IMR-90 (cell line): ENCODE results near the gene LILRA6. TPM values are rescaled to one million over a fixed set of nuclear protein-coding genes. Genes with fewer than 3 reads are reported as not detected.

Experiments
- ATAC-seq: fragments of 200-7000 bp; cut with Tn5 transposase; 2 replicates; pipeline ENCODE4 v1.9.1; 2020; ENCODE audit warnings: low read depth, mild to moderate bottlenecking, moderate library complexity
- BruUV-seq: library from RNA; stranded (reverse); fragments of 400-500 nt; replicated peaks from 2 replicates; lab custom pipeline; 2021; lab: Mats Ljungman, UMichigan
- CTCF ChIA-PET: fragments of 300-600 bp; formaldehyde crosslinking; extraction: SDS; loops from one replicate; lab custom pipeline; 2021; ENCODE audit warnings: antibody characterized with exemption; lab: Yijun Ruan, JAX
- POLR2A ChIA-PET: fragments of 300-600 bp; sonication (Branson Sonifier 250); formaldehyde crosslinking; loops from one replicate; lab custom pipeline; 2022; ENCODE audit warnings: antibody characterized with exemption; ENCODE audit not compliant: unreplicated experiment; lab: Charles Lee
- DNase-seq: peaks from one replicate; pipeline ENCODE4 v3.0.0; 2013
- H2AFZ ChIP-seq: replicated peaks from 2 replicates; pipeline ENCODE3; 2013; ENCODE audit warnings: low read length, mild to moderate bottlenecking; ENCODE audit not compliant: poor library complexity
- H2AK5ac ChIP-seq: 2 replicates; pipeline ENCODE4 v1.6.1; 2013; ENCODE audit warnings: low read depth, low read length, inconsistent platforms
- H2AK9ac ChIP-seq: replicated peaks from 2 replicates; pipeline ENCODE3; 2013; ENCODE audit warnings: mild to moderate bottlenecking, low read depth, low read length, moderate library complexity; ENCODE audit not compliant: poor library complexity
- H2BK120ac ChIP-seq: 2 replicates; pipeline ENCODE4 v1.6.1; 2013; ENCODE audit warnings: low read depth, low read length, inconsistent platforms
- H2BK15ac ChIP-seq: 3 replicates; pipeline ENCODE4 v1.6.1; 2013; ENCODE audit warnings: low read depth, low read length, inconsistent platforms
- H2BK20ac ChIP-seq: 2 replicates; pipeline ENCODE4 v1.6.1; 2013; ENCODE audit warnings: low read depth, mild to moderate bottlenecking, inconsistent platforms, low read length, moderate library complexity
- H2BK5ac ChIP-seq: 2 replicates; pipeline ENCODE4 v1.6.1; 2013; ENCODE audit warnings: mild to moderate bottlenecking, low read depth, low read length, inconsistent platforms; ENCODE audit not compliant: poor library complexity, severe bottlenecking
- H3K14ac ChIP-seq: replicated peaks from 2 replicates; pipeline ENCODE4 v1.6.1; 2013; ENCODE audit warnings: low read depth, low read length, inconsistent platforms
- H3K18ac ChIP-seq: 2 replicates; pipeline ENCODE4 v1.6.1; 2013; ENCODE audit warnings: low read depth, low read length, control low read depth
- H3K23ac ChIP-seq: 2 replicates; pipeline ENCODE4 v1.6.1; 2013; ENCODE audit warnings: low read depth, low read length, inconsistent platforms
- H3K27ac ChIP-seq: 2 replicates; pipeline ENCODE4 v1.5.1; 2013; ENCODE audit warnings: mild to moderate bottlenecking, control low read depth, low read length; ENCODE audit not compliant: insufficient read depth
- H3K27me3 ChIP-seq: 2 replicates; pipeline ENCODE4 v1.6.1; 2013; ENCODE audit warnings: low read length; ENCODE audit not compliant: control insufficient read depth, insufficient read depth
- H3K36me3 ChIP-seq: 2 replicates; pipeline ENCODE4 v1.6.1; 2013; ENCODE audit warnings: low read length, mixed read lengths; ENCODE audit not compliant: control insufficient read depth, insufficient read depth
- H3K4ac ChIP-seq: 2 replicates; pipeline ENCODE4 v1.6.1; 2013; ENCODE audit warnings: low read depth, low read length, inconsistent platforms
- H3K4me1 ChIP-seq: 2 replicates; pipeline ENCODE4 v1.6.1; 2013; ENCODE audit warnings: low read length, mixed read lengths; ENCODE audit not compliant: control insufficient read depth, insufficient read depth
- H3K4me2 ChIP-seq: 2 replicates; pipeline ENCODE4 v1.6.1; 2013; ENCODE audit warnings: low read depth, mild to moderate bottlenecking, control low read depth, low read length, moderate library complexity
- H3K4me3 ChIP-seq: 2 replicates; pipeline ENCODE4 v1.5.1; 2013; ENCODE audit warnings: low read depth, mild to moderate bottlenecking, control low read depth, low read length, moderate library complexity; ENCODE audit not compliant: insufficient read depth
- H3K56ac ChIP-seq: 2 replicates; pipeline ENCODE4 v1.6.1; 2013; ENCODE audit warnings: low read length, inconsistent platforms; ENCODE audit not compliant: insufficient read depth; ENCODE audit errors: extremely low read depth
- H3K79me1 ChIP-seq, 2 experiments: 2 replicates each; pipeline ENCODE4 v1.6.1; 2013; ENCODE audit warnings: low read length in 2 of 2, inconsistent platforms in 1 of 2, low read depth in 1 of 2
- H3K9ac ChIP-seq: 2 replicates; pipeline ENCODE4 v1.6.1; 2013; ENCODE audit warnings: low read depth, low read length, control low read depth
- H3K9me1 ChIP-seq: 2 replicates; pipeline ENCODE4 v1.6.1; 2013; ENCODE audit warnings: low read length, inconsistent platforms; ENCODE audit not compliant: insufficient read depth
- H3K9me3 ChIP-seq: 2 replicates; pipeline ENCODE4 v1.6.1; 2013; ENCODE audit warnings: low read length; ENCODE audit not compliant: control insufficient read depth, insufficient read depth
- H4K20me1 ChIP-seq: 2 replicates; pipeline ENCODE4 v1.6.1; 2013; ENCODE audit warnings: low read length, inconsistent platforms; ENCODE audit not compliant: insufficient read depth
- H4K5ac ChIP-seq: 2 replicates; pipeline ENCODE4 v1.6.1; 2013; ENCODE audit warnings: mild to moderate bottlenecking, low read depth, low read length, control low read depth
- H4K8ac ChIP-seq, 2 experiments: 2 replicates each; pipeline ENCODE4 v1.6.1; 2013; ENCODE audit warnings: low read depth in 2 of 2, low read length in 2 of 2, control low read depth in 1 of 2, inconsistent platforms in 1 of 2
- H4K91ac ChIP-seq: 2 replicates; pipeline ENCODE4 v1.6.1; 2013; ENCODE audit warnings: low read depth, low read length, inconsistent platforms; ENCODE audit not compliant: insufficient read depth
- CHD1 ChIP-seq: IDR thresholded peaks from 2 replicates; pipeline ENCODE4 v1.6.1; 2012; ENCODE audit warnings: low read depth, low read length, improper control_type of control experiment
- ELK1 ChIP-seq: fragments of 150-350 bp; IDR thresholded peaks from 2 replicates; pipeline ENCODE4 v1.6.1; 2016; ENCODE audit warnings: low read depth, mild to moderate bottlenecking, low read length, moderate library complexity, borderline replicate concordance
- FOS ChIP-seq: fragments of 150-350 bp; IDR thresholded peaks from 2 replicates; pipeline ENCODE4 v1.6.1; 2016; ENCODE audit warnings: low read depth, low read length
- MAFK ChIP-seq: IDR thresholded peaks from 2 replicates; pipeline ENCODE4 v1.6.1; 2012; ENCODE audit warnings: low read depth, low read length, improper control_type of control experiment
- MAZ ChIP-seq: IDR thresholded peaks from 2 replicates; pipeline ENCODE4 v1.6.1; 2012; ENCODE audit warnings: low read depth, mild to moderate bottlenecking, low read length, improper control_type of control experiment, moderate library complexity, borderline replicate concordance
- MXI1 ChIP-seq: IDR thresholded peaks from 2 replicates; pipeline ENCODE4 v1.6.1; 2012; ENCODE audit warnings: low read depth, mild to moderate bottlenecking, low read length, moderate library complexity, borderline replicate concordance
- NFE2L2 ChIP-seq: fragments of 150-350 bp; IDR thresholded peaks from 2 replicates; pipeline ENCODE4 v1.6.1; 2016; ENCODE audit warnings: low read depth, mild to moderate bottlenecking, low read length
- RAD21 ChIP-seq: IDR thresholded peaks from 2 replicates; pipeline ENCODE4 v1.6.1; 2012; ENCODE audit warnings: low read length, improper control_type of control experiment
- RCOR1 ChIP-seq: IDR thresholded peaks from 2 replicates; pipeline ENCODE4 v1.6.1; 2012; ENCODE audit warnings: mild to moderate bottlenecking, low read length, improper control_type of control experiment; ENCODE audit not compliant: insufficient replicate concordance
- RFX5 ChIP-seq: IDR thresholded peaks from 2 replicates; pipeline ENCODE4 v1.8.0; 2012; ENCODE audit warnings: low read depth, mild to moderate bottlenecking, low read length, moderate library complexity
- SMC3 ChIP-seq: fragments of 150-350 bp; IDR thresholded peaks from 2 replicates; pipeline ENCODE4 v1.6.1; 2016; ENCODE audit warnings: low read depth, mild to moderate bottlenecking, antibody characterized with exemption, low read length, moderate library complexity
- WGBS, 2 experiments: methylation state at CpG; one replicate each; pipeline versions ENCODE4 v1.1.5 to v1.1.7; 2013; ENCODE audit warnings: missing lambda C conversion rate in 2 of 2; ENCODE audit not compliant: insufficient read length in 1 of 2; ENCODE audit errors: extremely low coverage in 2 of 2; 5-methylcytosine and 5-hydroxymethylcytosine counted together
- dilution Hi-C: fragments of 300-500 bp; cut with HindIII; formaldehyde crosslinking; loops from one replicate; pipeline ENCODE4 v1.14.3; 2018; ENCODE audit warnings: low sequenced_read_pairs; ENCODE audit not compliant: unreplicated experiment
- in situ Hi-C: fragments of 300-500 bp; cut with MboI; formaldehyde crosslinking; loops from 3 replicates; pipeline ENCODE4 v1.14.3; 2019; ENCODE audit warnings: low sequenced_read_pairs, inconsistent platforms, mixed read lengths
- intact Hi-C: fragments of 100-400 bp; cut with micrococcal nuclease; formaldehyde crosslinking; loops from 2 replicates; pipeline ENCODE4 v1.10.0; 2022
- polyA plus RNA-seq, 3 experiments: library from polyadenylated mRNA; depleted of rRNA; stranded (reverse); fragments of >200 nt; gene quantifications; 2 replicates each; pipeline ENCODE4 v1.2.3, GENCODE V29; 2012; ENCODE audit warnings: low replicate concordance in 1 of 3
- total RNA-seq: library from RNA; depleted of rRNA; stranded (reverse); fragments of >200 nt; gene quantifications from 2 replicates; pipeline ENCODE4 v1.2.3, GENCODE V29; 2012
- TF ChIP-seq, protein P1 (sequence below): conservative IDR thresholded peaks from 2 replicates; pipeline ENCODE4 v1.5.1; 2012; ENCODE audit warnings: mild to moderate bottlenecking, low read depth, low read length, improper control_type of control experiment

Gene LILRA6
- total and polyA plus RNA-seq, 2 of the 4 experiments (the other 2 are of a cell fraction), result not detected

DNA sequence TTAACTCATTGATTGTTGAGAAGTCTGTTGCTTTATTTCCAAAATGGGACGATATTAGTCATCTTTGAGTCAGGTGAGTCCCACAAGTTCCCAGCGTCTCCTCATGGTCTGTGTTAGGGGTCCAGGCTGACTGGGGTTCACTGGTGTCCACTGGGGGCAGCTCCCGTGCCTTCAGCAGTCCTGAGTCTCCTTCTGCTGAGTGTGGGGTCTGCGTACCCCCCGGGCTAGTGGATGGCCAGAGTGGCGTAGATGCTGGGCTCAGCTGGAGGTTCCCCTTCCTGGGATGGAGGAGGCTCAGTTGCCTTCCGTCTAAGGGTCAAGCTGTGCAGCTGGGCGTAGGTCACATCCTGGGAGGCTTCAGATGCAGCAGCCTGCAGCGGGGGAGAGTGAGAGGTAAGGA lies 25.7 kb downstream of the LILRA6 start:
- H2BK5ac ChIP-seq, result no peak overlapping the region
- no peak overlapping the region for H2AFZ ChIP-seq
- no peaks in the 10 kb centered on the region for H3K79me1 ChIP-seq
- H3K14ac ChIP-seq, result no peak overlapping the region
- BruUV-seq, result no TSS peak
- no peaks in the 10 kb centered on the region; the same call in 1 of the 2 replicates for H3K27me3 ChIP-seq
- no peak for ATAC-seq
- intact Hi-C loops (no loop called here), dilution Hi-C loops (no loop called here), in situ Hi-C loops (no loop called here)
- H2BK120ac ChIP-seq, result no peak overlapping the region
- H4K5ac ChIP-seq, result no peak overlapping the region
- H4K8ac ChIP-seq, result no peak overlapping the region
- H3K27ac ChIP-seq, result no peak overlapping the region
- no peaks in the 10 kb centered on the region for H4K20me1 ChIP-seq
- H3K4me3 ChIP-seq, result no peak overlapping the region
- H3K56ac ChIP-seq, result no peak overlapping the region
- H2BK20ac ChIP-seq, result no peak overlapping the region
- 80% methylated on average over 1 of the region's 9 CpGs; no CpG with 5 or more reads in 1 of the 2 experiments for WGBS, 2 experiments
- no peaks in the 10 kb centered on the region for H3K9me3 ChIP-seq
- no peak overlapping the region for H2BK15ac ChIP-seq
- H3K36me3 ChIP-seq, result no peaks in the 10 kb centered on the region
- H2AK9ac ChIP-seq, result no peak overlapping the region
- H3K4me2 ChIP-seq, result no peak overlapping the region
- H3K4me1 ChIP-seq, result no peaks in the 10 kb centered on the region
- ChIA-PET CTCF (no interaction called here), POLR2A (no interaction called here)
- H3K4ac ChIP-seq, result no peak overlapping the region
- no peak overlapping the region for H3K9ac ChIP-seq
- H3K9me1 ChIP-seq, result no peaks in the 10 kb centered on the region
- no peak overlapping the region for H3K18ac ChIP-seq
- no peak overlapping the region for H2AK5ac ChIP-seq
- H4K91ac ChIP-seq, result no peak overlapping the region
- TF ChIP-seq RCOR1 (no peak), RAD21 (no peak), SMC3 (no peak), CHD1 (no peak), MAFK (no peak), MXI1 (no peak), NFE2L2 (no peak), ELK1 (no peak), FOS (no peak), RFX5 (no peak), MAZ (no peak)
- TF ChIP-seq, protein P1, sequence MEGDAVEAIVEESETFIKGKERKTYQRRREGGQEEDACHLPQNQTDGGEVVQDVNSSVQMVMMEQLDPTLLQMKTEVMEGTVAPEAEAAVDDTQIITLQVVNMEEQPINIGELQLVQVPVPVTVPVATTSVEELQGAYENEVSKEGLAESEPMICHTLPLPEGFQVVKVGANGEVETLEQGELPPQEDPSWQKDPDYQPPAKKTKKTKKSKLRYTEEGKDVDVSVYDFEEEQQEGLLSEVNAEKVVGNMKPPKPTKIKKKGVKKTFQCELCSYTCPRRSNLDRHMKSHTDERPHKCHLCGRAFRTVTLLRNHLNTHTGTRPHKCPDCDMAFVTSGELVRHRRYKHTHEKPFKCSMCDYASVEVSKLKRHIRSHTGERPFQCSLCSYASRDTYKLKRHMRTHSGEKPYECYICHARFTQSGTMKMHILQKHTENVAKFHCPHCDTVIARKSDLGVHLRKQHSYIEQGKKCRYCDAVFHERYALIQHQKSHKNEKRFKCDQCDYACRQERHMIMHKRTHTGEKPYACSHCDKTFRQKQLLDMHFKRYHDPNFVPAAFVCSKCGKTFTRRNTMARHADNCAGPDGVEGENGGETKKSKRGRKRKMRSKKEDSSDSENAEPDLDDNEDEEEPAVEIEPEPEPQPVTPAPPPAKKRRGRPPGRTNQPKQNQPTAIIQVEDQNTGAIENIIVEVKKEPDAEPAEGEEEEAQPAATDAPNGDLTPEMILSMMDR, result no peak
- no peak overlapping the region for H3K23ac ChIP-seq
- DNase-seq, result no peak
